Fibroblast of skin of back (primary cell): Measurements from ENCODE around the gene SLC19A1.
A peak's percentile ranks its signal among the peaks of the same experiment; 100 is the strongest.

Source experiments
- DNase-seq: peaks from one replicate; pipeline ENCODE4 v3.0.0-alpha.2; 2013

The SLC19A1 gene

GRCh38 chr21:45516671-45517151 is 25.5 kb downstream of the SLC19A1 start:
- DNase-seq: no peak

GRCh38 chr21:45516071-45516670 is 26.1 kb downstream of the SLC19A1 start:
- DNase-seq: no peak

GRCh38 chr21:45515241-45516061 is 26.8 kb downstream of the SLC19A1 start:
- no peak for DNase-seq

GRCh38 chr21:45514311-45515021 is 27.8 kb downstream of the SLC19A1 start:
- no peak for DNase-seq

GRCh38 chr21:45513741-45514310 is 28.4 kb downstream of the SLC19A1 start:
- no peak for DNase-seq

- DNase-seq: no peak
These were observed 29.1 kb downstream of the SLC19A1 start for GRCh38 chr21:45513003-45513717.

- no peak for DNase-seq
These were observed 29.6 kb downstream of the SLC19A1 start for GRCh38 chr21:45512626-45513002.

GRCh38 chr21:45511661-45512431 is 30.4 kb downstream of the SLC19A1 start:
- DNase-seq: no peak

GRCh38 chr21:45511007-45511406 is 31.2 kb downstream of the SLC19A1 start:
- DNase-seq: no peak

GRCh38 chr21:45510466-45510955 is 31.7 kb downstream of the SLC19A1 start:
- no peak for DNase-seq

- DNase-seq: no peak
These were observed 32.4 kb downstream of the SLC19A1 start for GRCh38 chr21:45509566-45510465.

GRCh38 chr21:45508607-45509565 is 33.4 kb downstream of the SLC19A1 start:
- DNase-seq: peak; percentile 6

- DNase-seq: no peak
These were observed 34.2 kb downstream of the SLC19A1 start for GRCh38 chr21:45507888-45508508.

- no peak for DNase-seq
These were observed 34.7 kb downstream of the SLC19A1 start for GRCh38 chr21:45507523-45507875.

GRCh38 chr21:45506836-45507522 is 35.3 kb downstream of the SLC19A1 start:
- no peak for DNase-seq

- DNase-seq: no peak
These were observed 35.9 kb downstream of the SLC19A1 start for GRCh38 chr21:45506241-45506817.

- DNase-seq: no peak
These were observed 36.7 kb downstream of the SLC19A1 start for GRCh38 chr21:45505416-45506021.
